Retina (tissue), 1 donor: Measurements from ENCODE around the gene TMTC2.
A peak's percentile ranks its signal among the peaks of the same experiment; 100 is the strongest.
"Not testable (repeated sequence)": the region's sequence is repeated elsewhere in the genome, so short reads cannot be mapped to it uniquely, and the experiment has no call there.

ENCODE experiments used
- DNase-seq: peaks from one replicate; pipeline ENCODE4 v3.0.0-alpha.2; 2016

The TMTC2 gene

DNA sequence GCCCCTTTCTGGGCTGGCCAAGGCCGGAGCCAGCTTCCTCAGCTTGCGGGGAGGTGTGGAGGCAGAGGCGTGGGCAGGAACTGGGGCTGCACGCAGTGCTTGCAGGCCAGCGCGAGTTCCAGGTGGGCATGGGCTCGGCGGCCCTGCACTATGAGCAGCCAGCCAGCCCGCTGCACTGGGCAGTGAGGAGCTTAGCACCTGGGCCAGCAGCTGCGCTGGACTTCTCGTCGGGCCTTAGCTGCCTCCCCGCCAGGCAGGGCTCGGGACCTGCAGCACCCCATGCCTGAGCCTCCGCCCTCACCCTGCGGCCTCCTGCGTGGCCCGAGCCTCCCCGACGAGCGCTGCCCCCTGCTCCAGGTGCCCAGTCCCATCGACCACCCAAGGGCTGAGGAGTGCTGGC is 42.0 kb downstream of the TMTC2 start:
- no peak for DNase-seq

DNA sequence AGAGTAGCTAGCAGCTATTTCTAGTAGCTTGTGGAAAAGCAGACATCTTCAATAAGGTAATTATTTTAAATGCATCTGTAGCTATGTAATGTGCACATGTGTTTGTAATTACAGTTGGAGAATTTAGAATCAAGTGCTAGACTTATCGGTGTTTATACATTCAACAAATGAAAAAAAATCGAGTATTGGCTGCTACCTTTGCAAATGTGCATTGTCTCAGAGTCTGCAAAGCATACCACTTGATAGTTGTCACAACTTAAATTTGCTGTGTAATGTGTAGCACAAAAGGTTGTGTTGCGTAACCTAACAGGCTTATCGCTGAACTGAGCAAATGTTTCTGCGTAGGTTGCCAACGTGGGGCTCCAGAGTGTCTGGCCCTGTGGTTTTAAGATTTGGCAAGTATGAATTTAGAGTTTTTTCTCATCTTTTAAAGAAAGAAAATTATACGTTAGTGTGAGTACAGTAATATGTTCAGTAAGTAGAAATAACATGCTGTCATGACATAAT is 44.3 kb downstream of the TMTC2 start:
- no peak for DNase-seq

DNA sequence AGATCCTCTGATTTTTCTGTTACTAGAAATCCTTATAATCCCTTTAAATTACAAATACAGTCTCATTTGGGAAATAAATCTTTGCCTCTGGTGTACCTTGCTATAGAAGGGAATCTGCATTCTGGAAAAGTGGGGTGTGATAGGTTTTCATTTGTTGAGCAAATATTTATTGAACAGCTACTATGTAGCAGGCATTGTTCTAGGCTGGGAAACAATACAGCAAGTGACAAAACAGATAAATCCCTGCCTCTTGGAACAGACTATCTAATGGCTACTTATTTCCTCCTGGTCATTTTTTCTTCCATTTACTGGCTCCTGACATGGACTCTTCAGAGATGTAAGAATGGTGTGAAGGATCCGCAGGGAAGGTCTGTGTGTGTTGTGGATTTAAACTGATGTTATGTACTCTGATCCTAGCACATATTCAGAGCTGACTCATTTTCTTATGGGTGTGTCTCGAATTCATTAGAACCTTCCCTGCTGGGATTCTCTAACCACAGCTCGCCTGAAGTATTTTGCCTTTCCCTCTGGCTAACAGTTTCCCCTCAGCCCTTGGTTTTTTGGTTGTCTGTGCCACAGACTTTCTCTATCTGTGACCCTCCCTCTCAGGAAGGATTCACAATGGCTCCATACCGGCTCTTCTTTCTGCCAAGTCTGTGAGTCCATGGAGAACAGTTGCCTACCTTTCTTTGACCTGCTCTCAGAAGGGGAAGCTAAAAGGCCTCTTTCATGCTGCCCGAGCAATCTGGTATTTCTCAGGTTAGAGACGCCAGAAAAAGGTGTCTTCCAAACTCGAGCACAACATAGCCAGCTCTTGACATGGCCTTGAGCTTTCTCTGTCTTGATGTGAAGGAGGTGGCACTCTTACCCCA is 53.7 kb downstream of the TMTC2 start:
- no peak for DNase-seq

DNA sequence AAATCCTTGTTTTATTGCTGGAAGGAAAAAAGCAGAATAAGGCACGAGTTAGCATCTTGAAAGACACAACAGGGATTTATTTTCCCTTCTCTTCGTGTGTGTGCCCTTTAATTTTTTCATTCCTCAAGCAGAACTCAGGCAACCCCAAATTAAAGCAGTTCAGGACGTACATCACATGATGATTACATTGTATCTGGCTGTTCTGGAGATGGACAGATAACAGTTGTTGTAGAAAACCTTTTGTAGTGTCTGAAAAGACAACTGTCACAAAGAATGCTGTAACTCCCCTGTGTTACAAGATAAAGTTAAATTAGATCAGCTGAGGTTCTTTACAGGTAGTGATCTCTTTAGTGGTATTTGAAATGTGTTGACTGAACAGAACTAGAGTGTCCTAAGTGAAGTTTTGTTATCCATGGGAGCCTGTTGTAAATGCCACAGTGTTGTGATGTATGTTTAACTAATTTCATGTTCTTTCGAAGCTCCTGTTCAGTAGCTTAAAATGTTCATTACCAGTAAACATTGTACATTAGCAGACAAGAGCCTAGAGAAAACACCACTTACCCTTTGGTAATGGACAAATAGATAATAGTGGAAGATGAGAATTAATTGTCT is 58.5 kb downstream of the TMTC2 start:
- DNase-seq = no peak

DNA sequence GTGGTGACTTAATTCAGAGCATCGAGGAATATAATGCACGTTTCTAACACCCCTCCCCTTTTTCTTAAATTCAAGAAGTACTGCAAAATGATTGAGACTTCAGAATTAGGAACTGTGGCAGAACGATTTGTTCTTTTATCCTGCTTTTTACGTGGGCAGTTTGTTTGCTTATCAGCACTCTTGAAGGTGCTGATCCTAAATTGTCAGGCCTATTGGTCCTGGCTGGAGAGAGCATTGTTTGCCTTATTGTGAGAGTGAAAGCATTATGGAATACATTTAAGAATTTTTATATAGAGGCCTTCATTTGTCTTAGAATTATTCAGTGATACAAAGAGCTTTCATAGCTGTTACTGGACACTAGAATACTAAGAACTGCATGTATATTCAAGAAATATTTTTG is 59.1 kb downstream of the TMTC2 start:
- no peak for DNase-seq

DNA sequence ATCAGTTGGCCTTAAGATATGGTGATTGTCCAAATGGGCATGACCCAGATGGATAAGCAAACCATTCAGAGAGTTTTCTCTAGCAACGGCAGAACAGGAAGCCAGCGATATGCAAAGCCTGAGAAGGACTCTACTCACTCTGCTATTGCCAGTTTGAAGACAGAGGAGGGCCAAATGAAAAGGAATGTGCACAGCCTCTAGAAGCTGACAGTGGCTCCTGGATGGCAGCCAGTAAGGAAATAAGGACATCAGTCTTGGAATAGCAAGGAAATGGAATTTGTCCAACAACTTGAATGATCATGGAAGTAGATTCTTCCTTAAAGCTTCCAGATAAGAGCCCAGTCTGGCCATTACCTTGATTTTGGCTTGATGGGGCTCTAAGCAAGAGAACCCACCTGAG is 60.0 kb downstream of the TMTC2 start:
- no peak for DNase-seq

DNA sequence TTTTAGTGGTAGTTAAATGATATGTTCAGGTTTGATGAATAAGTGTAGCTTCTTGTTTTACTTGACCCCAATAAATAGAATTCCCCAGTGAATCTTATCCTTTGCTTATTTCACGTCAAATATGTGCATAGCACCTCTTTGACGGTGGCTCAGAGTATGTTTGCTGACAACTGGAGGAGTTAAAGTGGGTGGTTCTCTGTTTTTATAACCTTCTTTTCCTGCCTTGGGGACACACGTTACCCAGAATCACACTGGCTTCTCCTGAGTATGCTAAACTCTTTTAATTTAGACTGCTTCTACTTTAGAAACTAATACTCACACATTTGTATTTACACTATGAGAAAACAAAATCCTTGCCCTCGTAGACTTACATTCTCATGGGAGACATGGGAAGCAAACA is 62.3 kb downstream of the TMTC2 start:
- no peak for DNase-seq

DNA sequence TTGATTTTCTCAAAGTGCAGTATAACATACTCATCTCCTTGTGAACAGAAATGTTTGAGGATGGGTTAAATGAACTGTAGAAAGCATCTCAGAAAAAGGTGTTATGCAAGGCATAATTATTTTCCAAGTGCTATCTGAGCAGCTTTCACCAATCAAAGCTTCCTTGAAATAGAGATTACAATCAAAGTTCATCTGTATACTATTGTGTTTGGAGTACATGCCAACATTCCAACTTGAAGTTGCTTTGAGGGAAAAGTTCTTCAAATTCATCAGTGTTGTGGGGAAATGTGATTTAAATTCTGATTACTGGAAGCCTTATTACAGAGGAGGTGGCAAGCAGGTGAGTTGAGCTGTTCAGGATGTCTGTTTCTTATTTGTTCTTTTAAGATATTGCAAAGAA is 68.2 kb downstream of the TMTC2 start:
- no peak for DNase-seq

DNA sequence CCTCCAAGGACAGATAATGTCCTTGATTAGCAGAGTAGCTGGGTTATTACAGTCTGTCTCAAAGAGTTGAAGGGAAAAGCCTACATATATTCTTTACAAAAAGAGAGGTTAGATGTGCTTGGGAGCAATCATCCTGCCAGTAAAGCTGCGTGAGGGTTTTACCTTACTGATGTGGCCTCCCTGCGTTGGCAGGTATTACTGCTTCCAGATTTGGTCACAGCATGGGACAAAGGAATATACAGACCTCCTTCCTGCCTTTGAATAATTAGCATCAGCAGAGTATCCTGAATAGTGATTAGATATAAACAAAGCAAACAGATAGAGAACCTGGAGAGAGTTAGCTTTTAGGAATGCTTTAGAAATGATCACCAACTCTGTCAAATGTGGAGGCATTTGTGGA is 69.6 kb downstream of the TMTC2 start:
- no peak for DNase-seq

DNA sequence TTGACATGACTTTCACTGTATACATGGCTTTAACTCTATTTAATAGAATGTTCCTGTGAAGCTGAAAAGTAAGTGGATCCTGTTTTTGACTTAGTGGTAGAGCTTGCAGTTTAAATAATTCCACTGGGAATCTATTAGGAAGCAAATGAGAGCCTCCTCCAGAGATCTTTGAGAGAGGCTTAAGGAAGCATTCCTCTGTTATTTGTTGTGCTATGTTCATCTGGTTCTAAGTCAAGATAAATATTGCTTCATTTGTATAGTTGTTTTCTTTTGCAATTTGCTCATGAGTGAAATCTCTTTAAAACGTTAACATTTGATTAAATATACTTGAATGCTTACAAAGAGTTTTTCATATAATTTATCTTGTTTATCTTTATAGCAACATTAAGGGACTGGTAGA is 70.4 kb downstream of the TMTC2 start:
- no peak for DNase-seq

DNA sequence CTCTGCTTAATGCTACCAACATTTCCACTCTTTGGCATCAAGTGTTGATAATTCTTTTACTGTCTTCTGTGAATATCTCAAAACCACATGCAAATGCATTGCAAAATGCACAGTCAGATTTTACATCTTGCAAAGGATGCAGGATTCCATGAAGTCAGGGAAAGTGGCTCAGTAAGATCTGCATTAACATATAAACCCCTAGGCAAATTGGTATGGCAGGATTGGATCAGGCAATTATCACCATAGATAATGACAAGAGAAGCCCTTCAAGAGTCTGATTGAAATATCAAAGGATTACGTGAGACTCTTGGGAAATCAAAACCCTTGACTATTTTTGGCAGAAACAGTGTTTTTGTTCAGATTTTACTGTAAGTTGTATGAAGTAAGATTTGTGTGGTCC is 71.0 kb downstream of the TMTC2 start:
- DNase-seq = no peak

DNA sequence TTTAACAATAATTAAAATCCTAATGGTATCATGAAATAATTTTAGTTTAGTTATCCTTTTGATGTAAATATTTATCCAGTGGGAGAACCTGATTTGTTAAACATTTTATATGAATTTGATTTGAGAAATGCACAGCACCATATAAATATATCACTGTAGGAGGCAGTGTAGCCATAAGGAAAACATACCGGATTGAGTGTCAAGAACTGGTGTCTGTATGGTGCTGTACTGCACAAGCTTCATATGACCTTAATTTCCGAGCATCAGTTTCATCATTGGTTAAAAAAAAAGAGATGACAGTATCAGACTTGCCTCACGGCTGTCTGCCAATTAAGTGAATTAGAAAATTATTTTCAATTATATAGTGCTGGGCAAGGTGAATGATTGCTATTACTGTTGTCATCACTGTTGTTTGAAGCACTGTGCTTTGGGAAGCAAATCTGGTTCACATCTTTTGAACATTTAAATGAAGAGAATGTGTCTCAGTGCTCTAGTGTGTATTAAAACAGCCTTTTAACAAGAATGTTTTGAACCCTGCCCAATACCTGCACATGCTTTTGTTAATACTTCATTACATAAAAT is 72.1 kb downstream of the TMTC2 start:
- DNase-seq = peak; percentile 20

DNA sequence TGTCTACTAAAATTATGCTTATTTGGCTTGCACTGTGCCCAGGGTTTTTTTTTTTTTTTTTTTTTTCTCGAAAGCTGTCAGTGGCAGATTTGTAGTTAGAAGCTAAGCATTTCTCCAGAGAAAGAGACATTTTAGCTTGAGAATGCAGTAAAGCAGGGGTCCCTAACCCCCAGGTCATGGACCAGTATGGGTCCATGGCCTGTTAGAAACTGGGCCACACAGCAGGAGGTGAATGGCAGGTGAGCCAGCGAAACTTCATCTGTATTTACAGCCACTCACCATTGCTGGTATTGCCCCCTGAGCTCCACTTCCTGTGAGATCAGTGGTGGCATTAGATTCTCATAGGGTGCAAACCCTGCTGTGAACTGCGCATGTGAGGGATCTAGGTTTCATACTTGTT is 73.7 kb downstream of the TMTC2 start:
- DNase-seq = no peak

DNA sequence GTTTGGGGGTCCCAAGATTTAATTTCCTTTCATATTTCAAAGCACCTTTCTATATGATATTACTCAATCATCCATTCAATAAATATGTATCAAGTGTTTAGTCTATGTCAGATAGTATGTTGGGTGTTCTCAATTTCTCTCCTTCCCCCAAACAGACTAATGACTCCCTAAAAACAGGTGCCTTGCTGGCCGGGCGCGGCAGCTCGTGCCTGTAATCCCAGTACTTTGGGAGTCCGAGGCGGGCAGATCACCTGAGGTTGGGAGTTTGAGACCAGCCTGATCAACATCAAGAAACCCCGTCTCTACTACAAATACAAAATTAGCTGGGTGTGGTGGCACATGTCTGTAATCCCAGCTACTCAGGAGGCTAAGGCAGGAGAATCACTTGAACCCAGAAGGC is 78.5 kb downstream of the TMTC2 start:
- DNase-seq = not testable (repeated sequence)

DNA sequence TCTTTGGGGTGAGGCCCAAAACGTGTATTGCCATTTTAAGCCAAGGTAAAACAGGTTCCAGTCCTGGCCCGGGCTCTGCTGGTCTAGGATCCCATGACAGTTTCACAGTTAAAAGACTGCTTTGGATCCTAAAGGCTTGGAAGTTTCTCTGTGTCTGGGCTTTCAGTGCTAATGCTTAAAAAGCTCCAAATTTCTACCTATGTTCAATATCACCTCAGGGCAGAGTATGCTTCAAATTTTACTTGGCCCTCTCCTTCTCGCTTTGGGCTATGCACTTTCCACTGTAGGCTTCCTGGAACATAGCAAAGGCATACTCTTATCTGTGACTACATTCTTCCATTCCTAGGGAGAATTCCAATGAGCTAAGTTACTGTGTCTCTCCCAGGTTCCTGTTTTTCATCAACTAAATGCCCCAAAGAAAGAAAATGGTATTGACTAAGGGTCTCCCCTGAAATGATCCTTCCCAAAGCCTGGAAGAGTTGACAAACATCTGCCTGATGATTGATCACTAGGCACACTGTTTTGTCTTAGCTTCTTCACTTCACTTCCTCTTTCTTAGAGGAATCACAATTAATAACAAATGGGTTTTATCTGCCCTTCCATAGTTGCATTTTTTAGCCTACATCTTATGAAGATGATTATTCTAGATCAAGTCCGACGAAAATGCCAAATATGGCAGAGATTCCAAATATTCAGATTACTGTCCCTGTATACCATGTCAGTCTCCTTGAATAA is 79.4 kb downstream of the TMTC2 start:
- DNase-seq = no peak

DNA sequence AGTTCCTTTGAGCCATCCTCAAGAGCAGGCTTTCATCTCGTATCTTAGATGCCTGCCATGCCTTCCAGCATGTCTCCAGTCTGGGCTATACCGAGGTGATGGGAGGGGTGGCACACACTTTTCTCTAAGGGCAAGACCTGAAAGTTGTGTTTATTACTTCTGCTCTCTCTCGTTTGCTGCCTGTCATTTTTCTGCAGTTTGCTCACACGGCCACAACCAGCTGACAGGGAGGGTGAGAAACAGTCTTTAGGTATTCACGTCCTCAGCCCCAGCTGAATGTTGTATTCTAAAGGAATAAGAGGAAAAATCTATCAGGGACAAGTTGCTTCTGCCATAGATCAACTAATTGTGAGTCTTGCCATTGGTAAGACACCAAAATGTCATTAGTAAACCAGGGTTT is 88.0 kb downstream of the TMTC2 start:
- DNase-seq = no peak

DNA sequence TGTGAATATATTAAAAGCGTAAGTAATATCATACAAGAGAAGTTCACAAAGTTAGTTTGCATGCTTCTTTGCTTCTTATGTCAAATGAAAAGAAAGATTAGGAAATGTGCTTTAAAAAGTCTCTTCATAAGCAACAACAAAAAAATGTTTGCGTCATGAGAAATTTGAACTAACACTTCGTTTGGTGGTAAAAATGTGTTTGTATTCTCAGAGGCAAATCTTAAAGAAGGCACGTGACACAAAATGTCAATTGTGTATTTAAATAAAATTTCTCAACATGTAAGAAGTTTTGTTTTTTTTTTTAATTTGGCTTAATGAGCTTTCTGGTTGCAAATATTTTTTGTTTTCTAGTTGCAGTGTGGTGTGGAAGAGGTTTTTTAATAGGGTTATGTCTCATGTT is 93.8 kb downstream of the TMTC2 start:
- DNase-seq = no peak

DNA sequence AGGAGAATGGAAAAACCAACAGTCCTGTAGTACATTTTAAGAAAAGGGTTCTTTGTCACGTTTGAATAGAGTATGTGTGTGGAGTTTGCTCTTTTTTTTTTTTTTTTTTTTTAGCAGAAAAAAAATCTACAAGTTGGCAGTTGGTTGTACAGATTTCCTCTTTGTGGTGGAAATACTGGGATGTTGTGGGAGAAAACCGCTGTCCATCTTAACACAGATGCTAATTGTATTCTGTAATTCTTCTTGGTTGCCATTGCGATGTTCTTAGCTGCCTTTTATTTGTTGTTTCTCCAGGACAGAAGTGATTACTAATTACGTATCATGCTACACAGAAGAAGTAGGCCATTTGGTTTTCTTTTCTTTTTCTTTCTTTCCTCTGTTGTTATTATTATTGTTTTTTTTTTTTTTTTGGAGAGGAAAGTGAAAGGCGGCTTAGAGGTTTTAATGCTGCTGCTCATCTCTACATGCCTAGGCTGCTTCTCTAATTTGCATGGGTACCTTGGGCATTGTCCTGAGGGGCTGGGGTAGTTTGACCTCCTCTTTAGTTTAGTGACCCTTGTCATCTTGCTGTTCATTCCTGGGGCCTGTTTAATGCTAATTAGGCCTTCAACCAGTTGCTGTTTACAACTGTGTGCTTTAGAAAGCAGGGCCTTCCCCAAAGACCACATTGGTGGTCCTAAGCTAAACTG is 94.7 kb downstream of the TMTC2 start:
- peak; percentile 76 for DNase-seq

DNA sequence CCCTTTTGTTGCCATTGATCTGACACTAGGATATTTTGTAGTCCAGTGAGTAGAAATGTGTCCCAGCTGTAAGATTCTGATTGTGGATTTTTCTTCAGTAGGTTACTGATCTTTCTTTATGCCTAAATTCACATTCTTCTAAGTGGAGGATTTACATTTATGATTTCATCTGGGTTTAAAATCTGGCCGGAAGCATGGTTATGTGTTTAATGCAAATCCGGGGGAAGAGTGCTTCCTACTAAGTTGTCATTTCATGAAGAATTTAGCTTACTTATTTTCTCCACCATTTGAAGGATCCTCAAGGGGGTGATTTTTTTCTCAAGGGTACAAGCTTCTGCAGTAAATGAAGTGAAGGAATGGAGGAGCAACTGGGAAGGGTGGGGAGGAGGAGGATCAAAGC is 96.7 kb downstream of the TMTC2 start:
- DNase-seq = no peak

DNA sequence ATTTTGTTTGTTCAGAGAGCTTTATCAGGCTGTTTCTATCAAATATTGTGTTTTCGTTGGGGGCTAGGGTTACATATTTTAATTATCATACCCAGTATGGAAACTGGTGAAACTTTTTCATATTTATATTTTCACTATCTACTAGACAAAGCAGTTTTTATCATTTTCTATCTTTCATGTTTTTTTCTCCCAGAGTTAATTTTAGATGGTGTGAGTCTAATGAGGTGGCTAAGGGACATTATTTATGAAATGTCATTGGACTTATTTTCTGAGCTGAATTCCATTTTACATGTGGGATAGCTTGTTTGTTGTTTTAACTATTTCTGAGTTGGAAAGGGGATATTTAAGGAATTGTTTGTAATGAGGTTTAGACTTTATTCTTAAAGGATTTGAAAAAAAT is 100.3 kb downstream of the TMTC2 start:
- no peak for DNase-seq

DNA sequence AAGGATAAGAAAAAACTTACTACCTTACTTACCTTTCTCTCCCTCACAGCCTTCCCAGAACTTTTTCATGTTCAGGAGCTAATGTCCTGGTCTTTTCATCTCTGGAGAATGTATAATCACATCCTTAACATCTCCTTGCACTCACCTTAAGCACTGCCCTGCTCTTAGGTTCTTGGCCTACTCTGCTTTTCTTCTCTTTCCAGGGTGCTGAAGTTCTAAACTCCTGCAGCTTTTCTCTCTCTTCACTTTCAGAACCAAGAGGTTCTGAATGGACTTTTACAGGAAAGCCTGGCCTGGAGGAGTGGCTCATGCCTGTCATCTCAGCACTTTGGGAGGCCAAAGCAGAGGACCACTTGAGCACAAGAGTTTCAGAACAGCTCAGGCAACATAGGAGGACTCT is 101.9 kb downstream of the TMTC2 start:
- DNase-seq = no peak

DNA sequence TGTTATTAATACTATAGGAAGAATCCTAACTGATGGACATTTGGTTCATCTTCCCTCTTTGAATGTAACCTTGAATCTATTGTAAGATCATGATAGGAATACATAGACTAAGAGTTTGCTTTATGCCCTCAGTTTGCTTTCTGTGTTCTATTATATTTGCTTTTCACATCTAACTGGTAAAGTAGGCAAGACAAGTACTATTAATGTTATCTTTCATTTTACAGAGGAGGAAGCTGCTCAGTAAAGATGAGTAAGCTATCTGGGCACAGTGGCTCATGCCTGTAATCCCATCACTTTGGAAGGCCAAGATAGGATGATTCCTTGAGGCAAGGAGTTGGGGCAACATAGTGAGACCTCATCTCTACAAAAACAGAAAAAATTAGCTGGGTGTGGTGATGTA is 103.0 kb downstream of the TMTC2 start:
- DNase-seq = no peak

DNA sequence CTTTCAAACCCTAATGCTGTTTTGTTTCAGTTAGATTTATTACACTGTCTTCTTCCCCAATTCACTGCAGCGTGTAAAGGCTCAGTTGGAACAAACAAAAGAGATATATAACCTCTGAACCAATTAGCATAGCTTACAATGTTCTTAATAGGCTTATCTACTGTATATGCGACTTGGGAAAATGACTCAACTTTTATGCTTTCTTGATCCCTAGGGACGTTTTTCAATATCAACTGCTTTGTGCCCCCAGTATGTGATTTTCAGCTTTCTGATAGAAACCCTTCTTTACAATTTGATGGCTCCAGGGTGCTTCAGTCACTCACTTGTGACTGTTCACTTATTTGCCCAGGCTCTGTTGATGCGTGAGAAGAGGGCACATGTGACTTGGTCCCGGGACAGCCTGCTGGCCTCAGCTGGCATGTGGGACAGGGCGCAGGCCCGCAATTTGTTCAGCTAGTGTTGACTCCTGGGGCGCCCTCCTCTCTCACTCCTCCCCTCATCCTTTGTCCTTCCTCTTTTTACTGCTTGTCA is 107.1 kb downstream of the TMTC2 start:
- DNase-seq = peak; percentile 72
